Stimulated activated memory B cell treated with anti-CD40 and anti-IgM and Interleukin-4, amounts not matched to agents 10 μg/mL and 1 μg/mL and 100 μg/mL, for 72 hours (primary cell): ENCODE measurements around the gene ADAMTS2.
A peak's percentile ranks its signal among the peaks of the same experiment; 100 is the strongest.

Experiments used
- ATAC-seq: fragments of 150-1000 bp; cut with Tn5 transposase; 2 replicates; pipeline ENCODE4 v1.10.0; 2021
- H3K27ac Mint-ChIP-seq: one replicate; pipeline ENCODE4 v1.8.0; 2022; ENCODE audit warnings: mild to moderate bottlenecking, mixed read lengths
- H3K27me3 Mint-ChIP-seq: one replicate; pipeline ENCODE4 v1.8.0; 2022; ENCODE audit warnings: mixed read lengths
- H3K36me3 Mint-ChIP-seq: one replicate; pipeline ENCODE4 v1.8.0; 2022; ENCODE audit warnings: mixed read lengths
- H3K4me1 Mint-ChIP-seq: one replicate; pipeline ENCODE4 v1.8.0; 2022; ENCODE audit warnings: mixed read lengths
- H3K4me3 Mint-ChIP-seq: one replicate; pipeline ENCODE4 v1.8.0; 2022; ENCODE audit warnings: mild to moderate bottlenecking, moderate library complexity, mixed read lengths
- H3K9me3 Mint-ChIP-seq: one replicate; pipeline ENCODE4 v1.8.0; 2022; ENCODE audit warnings: mixed read lengths

The ADAMTS2 gene

DNA sequence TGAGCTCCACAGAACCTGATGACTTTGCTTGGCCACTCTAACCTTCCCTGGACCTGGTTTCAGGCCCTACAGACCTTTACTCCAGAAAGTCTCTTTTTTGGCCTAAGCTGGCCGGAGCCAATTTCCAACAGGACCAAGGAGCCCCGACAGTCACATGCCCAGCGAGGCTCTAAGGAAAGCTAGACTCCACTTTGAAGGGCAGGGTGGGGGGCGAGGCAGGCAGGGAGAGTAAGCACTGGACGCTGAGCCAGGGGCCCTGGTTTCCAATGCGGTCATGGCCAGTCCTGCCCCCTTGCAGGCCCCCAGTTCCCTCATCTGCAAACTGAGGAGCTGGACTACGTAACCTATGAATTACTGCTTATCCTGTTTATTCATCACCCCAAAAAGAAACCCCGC lies 65.2 kb downstream of the ADAMTS2 start:
- Mint-ChIP-seq H3K9me3 (peaks cover 9% of the 10 kb centered on the region), H3K4me3 (no peak overlapping the region), H3K4me1 (no peaks in the 10 kb centered on the region), H3K27ac (no peak overlapping the region), H3K36me3 (no peaks in the 10 kb centered on the region), H3K27me3 (no peaks in the 10 kb centered on the region)
- no peak for ATAC-seq

DNA sequence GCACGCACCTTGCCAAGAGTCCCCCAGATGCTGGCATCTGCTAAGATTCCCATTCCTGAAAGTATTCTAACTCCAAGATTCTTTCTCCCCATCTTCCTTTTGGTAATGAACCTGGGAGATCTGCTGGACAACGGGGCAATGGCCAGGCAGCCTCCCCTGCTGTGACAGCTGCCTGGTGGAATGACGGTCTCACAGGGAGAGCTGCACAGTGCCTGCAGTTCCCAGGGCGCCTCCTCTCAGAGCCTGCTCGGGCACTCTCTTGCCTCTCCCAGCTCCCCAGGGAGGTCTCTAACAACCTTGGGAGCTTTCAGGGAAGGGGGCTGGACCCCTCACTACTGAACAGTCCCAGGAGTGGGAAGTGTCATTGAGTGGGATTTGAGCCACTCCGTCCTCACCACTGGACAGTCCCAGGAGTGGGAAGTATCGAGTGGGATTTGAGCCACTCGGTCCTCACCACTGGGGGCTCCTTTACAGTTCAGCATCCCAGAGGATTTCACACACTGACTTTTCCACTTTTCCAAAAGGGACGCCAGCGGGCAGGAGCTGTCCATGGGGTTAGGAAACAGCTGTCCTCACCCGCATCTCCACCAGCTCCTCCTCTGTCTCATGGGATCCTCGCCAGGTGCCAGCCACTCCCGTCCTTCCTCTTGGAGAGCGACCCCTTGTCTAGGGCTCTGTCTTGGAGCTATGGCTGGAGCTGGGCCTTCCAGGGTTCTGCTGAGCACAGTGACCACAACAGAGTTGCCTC lies 65.7 kb downstream of the ADAMTS2 start:
- Mint-ChIP-seq H3K27ac (no peak overlapping the region), H3K4me3 (no peak overlapping the region), H3K9me3 (peaks cover 9% of the 10 kb centered on the region), H3K36me3 (no peaks in the 10 kb centered on the region), H3K27me3 (no peaks in the 10 kb centered on the region), H3K4me1 (no peaks in the 10 kb centered on the region)
- ATAC-seq, result peak; percentile 29

DNA sequence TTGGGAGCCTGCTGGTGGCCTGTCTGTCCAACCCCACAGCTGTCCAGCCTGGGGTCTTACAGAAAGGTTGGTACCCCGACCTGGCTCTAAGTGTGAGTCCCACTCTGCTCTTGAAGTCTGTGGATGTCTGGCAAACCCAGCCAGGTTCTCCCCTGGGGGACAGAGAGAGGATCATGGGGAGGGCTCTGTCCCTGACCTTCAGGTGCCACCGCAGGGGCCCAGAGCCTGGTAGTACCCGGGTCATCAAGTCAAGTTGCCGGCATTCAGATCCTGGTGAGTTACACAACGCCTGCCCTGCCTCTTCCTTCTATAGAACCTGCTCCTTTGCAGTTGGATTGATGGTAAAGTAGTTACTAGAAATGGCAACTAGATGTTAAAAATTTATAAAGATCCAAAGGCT lies 66.7 kb downstream of the ADAMTS2 start:
- Mint-ChIP-seq H3K4me3 (no peak overlapping the region), H3K27ac (no peak overlapping the region), H3K36me3 (no peaks in the 10 kb centered on the region), H3K4me1 (no peaks in the 10 kb centered on the region), H3K27me3 (no peaks in the 10 kb centered on the region), H3K9me3 (peaks cover 9% of the 10 kb centered on the region)
- ATAC-seq, result no peak

DNA sequence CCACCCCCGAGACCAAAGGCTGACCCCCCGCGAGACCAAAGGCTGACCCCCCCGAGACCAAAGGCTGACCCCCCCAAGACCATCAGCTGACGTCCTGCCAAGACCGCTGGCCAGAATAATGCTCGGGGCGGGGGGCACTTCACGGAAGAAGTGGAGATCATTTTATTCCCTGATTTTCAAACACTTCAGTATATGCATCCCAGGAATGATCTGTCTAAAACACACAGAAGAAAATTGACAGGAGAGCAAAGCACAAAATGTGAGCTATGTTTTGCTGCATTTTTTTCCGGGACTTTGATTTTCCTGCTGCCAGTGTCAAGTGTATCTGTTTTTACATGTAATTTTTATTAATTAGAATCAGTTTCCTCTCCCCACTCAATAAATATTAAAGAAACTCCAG lies 67.1 kb downstream of the ADAMTS2 start:
- Mint-ChIP-seq H3K36me3 (no peaks in the 10 kb centered on the region), H3K9me3 (peaks cover 9% of the 10 kb centered on the region), H3K4me1 (no peaks in the 10 kb centered on the region), H3K27me3 (no peaks in the 10 kb centered on the region), H3K27ac (no peak overlapping the region), H3K4me3 (no peak overlapping the region)
- no peak for ATAC-seq

DNA sequence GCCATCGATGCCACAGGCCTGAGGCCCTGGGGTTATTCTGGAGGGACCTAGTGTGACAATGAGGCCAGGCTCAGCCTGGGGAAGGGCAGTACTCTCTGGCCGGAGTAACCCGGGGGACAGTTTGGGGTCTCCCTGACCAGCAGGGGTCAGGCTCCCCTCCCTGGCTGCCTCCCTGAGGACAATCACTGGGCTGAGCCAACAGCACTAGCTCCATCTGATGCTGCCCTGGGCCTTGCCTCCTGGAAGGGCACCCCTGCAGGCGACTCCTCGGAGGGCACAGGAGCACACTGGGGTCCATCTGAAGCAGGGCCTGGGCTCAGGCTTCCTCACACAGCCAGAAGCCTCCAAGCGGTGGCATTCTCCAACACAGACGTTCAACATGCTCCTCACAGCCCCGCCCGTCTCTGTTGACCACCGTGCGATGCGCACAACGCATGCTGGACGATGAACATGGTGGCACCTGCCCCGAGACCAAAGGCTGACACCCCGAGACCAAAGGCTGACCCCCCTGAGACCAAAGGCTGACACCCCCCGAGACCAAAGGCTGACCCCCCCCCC lies 68.3 kb downstream of the ADAMTS2 start:
- H3K27ac Mint-ChIP-seq, result no peak overlapping the region
- no peaks in the 10 kb centered on the region for H3K36me3 Mint-ChIP-seq
- peaks cover 6% of the 10 kb centered on the region for H3K9me3 Mint-ChIP-seq
- no peaks in the 10 kb centered on the region for H3K27me3 Mint-ChIP-seq
- no peak for ATAC-seq
- no peak overlapping the region for H3K4me3 Mint-ChIP-seq
- H3K4me1 Mint-ChIP-seq, result no peaks in the 10 kb centered on the region

DNA sequence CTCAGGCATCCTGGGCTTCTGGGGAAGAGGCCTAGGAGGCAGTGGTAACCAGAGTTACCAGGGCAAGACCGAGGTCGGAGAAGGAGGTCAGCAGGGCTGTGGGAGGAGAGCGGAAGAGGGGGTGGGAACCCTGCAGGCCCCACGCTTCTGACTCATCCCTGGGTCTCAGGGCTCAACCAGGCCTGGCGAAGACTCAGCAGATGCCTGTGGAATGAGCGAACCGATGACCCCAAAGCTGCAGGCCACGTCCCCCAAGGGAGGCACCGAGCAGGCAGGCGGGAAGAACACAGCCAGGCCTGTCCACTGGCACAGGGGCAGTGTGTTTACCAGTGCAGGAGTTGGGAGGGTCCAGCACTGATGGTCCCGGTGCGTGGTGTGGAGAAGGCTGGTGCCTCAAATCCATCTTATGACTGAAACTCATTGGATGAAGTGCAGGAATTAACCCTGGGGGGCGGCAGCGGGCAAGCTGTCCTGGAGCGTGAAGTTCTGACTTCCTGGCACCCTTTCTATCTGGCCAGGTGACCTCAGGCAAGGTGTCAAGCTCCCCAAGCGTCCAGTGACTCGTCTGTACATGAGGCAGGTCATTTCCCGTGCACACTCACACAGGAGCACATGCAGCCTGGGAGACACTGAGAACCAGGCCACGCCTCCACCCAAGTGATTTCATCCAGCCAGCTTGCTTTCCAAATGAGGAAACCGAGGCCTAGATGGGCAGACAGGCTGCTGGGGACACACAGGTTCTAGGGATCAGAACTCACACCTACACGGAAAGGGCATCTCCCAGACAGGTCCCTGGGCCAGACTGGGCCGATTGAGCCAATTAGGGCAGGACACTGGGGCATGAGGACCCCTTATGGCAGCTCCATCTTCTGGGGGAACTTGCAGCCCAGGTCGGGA lies 69.1 kb downstream of the ADAMTS2 start:
- H3K36me3 Mint-ChIP-seq, result no peaks in the 10 kb centered on the region
- ATAC-seq, result no peak
- H3K27me3 Mint-ChIP-seq, result no peaks in the 10 kb centered on the region
- H3K4me3 Mint-ChIP-seq, result no peak overlapping the region
- no peaks in the 10 kb centered on the region for H3K4me1 Mint-ChIP-seq
- H3K27ac Mint-ChIP-seq, result no peak overlapping the region
- H3K9me3 Mint-ChIP-seq, result peaks cover under 1% of the 10 kb centered on the region

DNA sequence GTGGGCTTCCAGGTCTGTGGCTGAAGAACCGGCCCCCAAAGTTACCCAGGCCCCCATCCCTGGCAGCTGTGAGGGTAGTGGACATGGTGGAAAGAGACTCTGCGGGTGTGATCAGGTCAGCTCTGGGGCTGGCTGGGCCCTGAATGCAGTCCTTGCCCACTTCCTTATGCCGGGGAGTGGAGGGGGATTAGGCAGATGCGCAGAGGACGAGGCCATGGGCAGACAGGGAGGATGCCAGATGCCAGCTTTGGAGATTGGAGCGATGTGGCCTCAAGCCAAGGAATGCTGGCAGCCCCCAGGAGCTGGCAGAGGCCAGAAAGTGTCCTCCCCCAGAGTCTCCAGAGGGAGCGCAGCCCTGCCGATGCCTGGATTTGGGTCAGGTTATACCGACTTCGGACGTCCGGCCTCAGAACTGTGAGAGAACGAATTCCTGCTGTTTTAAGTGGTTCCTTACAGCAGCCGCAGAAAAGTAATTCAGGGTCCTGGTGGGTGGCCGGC lies 69.8 kb downstream of the ADAMTS2 start:
- ATAC-seq, result no peak
- Mint-ChIP-seq H3K36me3 (no peaks in the 10 kb centered on the region), H3K27ac (no peak overlapping the region), H3K4me1 (no peaks in the 10 kb centered on the region), H3K27me3 (no peaks in the 10 kb centered on the region), H3K4me3 (no peak overlapping the region), H3K9me3 (no peaks in the 10 kb centered on the region)

DNA sequence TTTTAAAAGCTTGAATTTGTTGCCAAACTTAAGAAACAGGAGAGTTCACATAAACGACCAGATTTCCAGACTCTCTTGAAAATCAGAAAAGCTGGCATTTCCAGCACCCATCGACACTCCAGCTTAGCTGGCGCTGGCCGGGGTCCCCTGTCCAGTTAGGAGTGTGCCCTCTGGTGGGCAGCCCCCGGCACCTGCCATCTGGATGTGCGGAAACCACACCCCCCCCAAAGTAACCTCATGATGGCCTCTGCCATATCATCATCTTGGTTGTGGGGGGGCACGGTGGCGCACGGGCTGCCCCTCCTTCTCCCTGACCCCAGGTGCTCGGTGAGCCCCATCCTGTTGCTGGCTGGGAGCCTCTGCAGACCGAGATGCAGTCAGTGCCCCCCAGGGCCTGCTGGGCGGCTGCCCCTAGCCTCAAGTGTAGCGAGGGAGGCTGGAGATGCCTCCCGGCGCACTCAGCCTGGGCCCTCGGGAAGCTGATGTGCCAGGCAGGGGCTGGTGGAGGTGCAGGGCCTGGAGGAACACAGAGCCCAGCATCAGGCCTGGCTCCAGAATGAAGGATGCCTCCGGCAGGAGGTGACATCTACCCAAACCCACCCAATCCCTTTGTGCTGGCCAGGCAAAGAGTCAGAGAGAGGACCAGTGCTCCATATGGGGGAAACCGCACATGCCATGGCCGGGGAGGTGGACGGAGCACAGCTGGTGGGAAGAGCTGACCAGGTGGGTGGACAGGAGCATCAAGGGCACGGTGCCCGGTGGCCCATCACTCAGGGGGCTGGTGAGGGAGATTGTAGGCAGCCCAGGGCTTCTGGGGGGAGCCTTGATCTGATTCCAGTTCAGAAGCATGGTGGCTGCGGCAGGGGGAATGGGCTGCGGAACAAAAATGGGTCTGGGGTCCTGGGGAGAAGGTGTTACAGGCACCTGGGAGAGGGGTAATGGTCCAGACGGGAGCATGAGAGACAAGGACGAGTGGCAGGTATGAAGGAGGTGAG lies 70.6 kb downstream of the ADAMTS2 start:
- no peaks in the 10 kb centered on the region for H3K27me3 Mint-ChIP-seq
- no peak overlapping the region for H3K27ac Mint-ChIP-seq
- ATAC-seq, result no peak
- H3K9me3 Mint-ChIP-seq, result no peaks in the 10 kb centered on the region
- H3K4me1 Mint-ChIP-seq, result no peaks in the 10 kb centered on the region
- no peak overlapping the region for H3K4me3 Mint-ChIP-seq
- no peaks in the 10 kb centered on the region for H3K36me3 Mint-ChIP-seq

DNA sequence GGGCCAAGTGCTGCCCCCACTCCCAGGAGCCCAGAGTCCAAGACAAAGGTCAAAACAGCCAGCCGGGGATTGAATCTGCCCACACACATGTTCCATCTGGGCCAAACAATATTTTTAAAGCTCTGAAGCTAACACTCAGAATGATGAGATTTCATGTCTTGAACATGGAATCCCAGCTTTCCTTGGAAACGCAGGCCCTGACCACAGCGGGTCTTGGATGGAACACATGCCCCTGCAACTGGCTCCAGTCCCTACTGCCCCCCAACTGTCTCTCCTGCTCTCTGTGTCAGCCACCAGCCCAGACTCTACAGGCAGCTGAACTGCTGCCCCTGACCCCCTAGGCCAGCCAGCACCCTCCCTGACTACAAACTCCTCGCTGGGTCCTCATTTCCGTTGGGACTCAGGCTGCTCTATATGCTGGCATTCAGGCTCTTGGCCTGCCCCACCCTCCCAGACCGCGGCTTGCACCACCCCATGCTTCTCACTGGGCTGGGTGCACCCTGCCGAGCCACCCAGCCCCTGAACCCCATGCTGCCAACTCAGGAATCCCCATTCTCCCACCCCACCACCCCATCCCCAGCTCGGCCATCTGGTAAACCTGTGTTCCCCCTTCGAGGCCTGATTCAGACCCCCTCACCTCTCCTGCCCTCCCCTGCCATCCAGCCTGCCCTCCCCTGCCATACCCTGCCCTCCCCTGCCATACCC lies 71.7 kb downstream of the ADAMTS2 start:
- H3K27me3 Mint-ChIP-seq, result no peaks in the 10 kb centered on the region
- no peak overlapping the region for H3K27ac Mint-ChIP-seq
- H3K4me3 Mint-ChIP-seq, result no peak overlapping the region
- no peaks in the 10 kb centered on the region for H3K36me3 Mint-ChIP-seq
- H3K4me1 Mint-ChIP-seq, result no peaks in the 10 kb centered on the region
- no peaks in the 10 kb centered on the region for H3K9me3 Mint-ChIP-seq
- no peak for ATAC-seq

DNA sequence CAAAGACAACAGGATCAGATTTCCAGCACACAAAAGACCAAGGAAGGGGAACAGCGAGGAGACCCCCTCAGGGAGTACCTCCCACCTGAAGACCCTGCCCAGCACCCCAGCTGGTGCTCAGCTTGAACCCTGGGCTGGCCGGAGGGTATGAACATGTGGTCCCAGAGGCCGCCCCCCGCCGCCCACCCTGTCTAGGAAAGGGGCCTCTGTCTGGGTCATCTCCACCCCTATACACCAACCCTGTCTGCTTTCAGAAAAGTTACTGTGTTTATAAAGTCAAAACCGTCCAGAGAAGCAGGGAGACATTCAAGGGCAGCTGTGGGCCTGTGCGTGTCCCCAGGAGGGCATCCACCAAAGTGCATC lies 72.2 kb downstream of the ADAMTS2 start:
- no peaks in the 10 kb centered on the region for H3K9me3 Mint-ChIP-seq
- no peaks in the 10 kb centered on the region for H3K36me3 Mint-ChIP-seq
- H3K4me3 Mint-ChIP-seq, result no peak overlapping the region
- no peak for ATAC-seq
- H3K27me3 Mint-ChIP-seq, result no peaks in the 10 kb centered on the region
- H3K4me1 Mint-ChIP-seq, result no peaks in the 10 kb centered on the region
- no peak overlapping the region for H3K27ac Mint-ChIP-seq

DNA sequence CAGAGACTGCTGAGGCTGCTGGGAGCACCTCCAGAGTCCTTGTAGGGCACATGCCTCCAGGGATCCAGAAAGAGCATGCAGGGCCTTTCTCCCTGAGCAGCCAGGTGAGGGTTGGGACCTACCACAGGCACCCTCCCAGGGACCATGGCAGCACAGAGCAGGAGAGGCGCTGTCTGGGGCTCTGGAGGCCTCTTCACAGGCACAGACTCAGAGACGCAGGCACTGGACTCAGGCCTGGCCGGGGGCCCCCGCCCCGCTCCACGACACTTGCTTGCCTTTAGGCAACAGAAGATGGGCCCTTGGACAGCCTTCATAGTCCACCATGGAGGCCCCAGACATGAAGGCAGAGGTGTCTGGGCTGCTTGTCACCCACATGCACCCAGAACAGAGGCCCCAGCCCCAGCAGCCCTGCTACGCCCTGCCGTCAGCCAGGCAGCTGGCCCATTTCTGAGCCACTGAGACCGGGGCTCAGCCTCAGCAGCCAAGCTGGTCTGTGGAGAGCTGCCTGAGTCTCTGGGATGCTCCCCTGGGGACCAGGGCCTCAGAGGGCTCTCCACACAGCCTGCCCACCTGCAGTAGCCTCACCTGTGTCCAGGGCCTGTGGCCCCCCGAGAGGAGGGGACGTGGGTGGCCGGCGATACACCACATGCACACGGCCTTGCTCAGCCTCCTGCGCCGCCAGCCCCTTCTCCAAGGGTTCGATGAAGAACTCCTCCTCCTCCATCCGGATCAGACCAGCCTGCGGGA lies 72.8 kb downstream of the ADAMTS2 start:
- no peaks in the 10 kb centered on the region for H3K4me1 Mint-ChIP-seq
- H3K9me3 Mint-ChIP-seq, result no peaks in the 10 kb centered on the region
- ATAC-seq, result no peak
- no peak overlapping the region for H3K27ac Mint-ChIP-seq
- H3K36me3 Mint-ChIP-seq, result no peaks in the 10 kb centered on the region
- H3K4me3 Mint-ChIP-seq, result no peak overlapping the region
- H3K27me3 Mint-ChIP-seq, result no peaks in the 10 kb centered on the region

DNA sequence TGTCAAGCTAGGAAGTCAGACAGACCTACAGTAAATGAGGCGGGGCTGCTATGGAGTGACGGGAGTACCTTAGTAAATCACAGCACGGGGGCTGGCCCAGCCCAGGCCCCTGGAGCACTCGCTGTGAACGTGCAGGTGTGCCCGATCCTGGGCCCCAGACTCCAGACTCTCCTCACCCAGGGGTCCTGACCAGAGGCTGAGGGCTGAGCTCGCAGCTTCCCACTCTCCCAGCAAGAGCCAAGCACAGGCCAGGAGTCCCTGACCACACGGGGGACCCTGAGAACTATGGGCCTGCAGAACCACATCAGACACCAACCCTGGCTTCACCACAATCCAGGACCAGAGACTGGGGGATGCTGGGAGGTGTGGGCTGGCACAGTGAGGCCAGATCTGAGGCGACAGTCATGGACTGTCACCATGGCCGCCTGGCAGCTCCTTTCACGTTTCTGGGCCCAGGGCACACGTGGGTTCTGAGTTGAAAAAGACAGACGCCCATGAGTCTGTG lies 73.4 kb downstream of the ADAMTS2 start:
- Mint-ChIP-seq H3K36me3 (no peaks in the 10 kb centered on the region), H3K27me3 (no peaks in the 10 kb centered on the region), H3K27ac (no peak overlapping the region), H3K4me1 (no peaks in the 10 kb centered on the region), H3K9me3 (no peaks in the 10 kb centered on the region), H3K4me3 (no peak overlapping the region)
- no peak for ATAC-seq

DNA sequence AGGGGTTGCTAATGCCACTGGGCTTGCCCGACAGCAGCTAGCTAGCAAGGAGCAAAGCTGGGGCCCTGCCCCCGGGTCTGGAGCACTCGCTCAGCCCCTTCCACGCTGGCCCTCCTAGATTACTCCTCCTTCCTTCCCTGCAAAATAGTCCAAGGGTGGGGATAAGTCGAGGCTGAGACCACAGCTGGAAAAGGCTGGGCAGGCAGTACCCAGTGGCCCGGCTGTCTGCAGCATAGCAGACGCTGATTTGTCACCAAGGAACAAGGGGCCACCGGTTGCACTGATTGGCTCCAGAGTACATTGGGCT lies 73.9 kb downstream of the ADAMTS2 start:
- Mint-ChIP-seq H3K27ac (no peak overlapping the region), H3K9me3 (no peaks in the 10 kb centered on the region), H3K4me1 (no peaks in the 10 kb centered on the region), H3K36me3 (no peaks in the 10 kb centered on the region), H3K4me3 (no peak overlapping the region), H3K27me3 (no peaks in the 10 kb centered on the region)
- ATAC-seq, result no peak
